Stimulated activated CD8-positive, alpha-beta memory T cell treated with anti-CD3 and anti-CD28 coated beads, Interleukin-12 subunit alpha, Interleukin-12 subunit beta, amount 100 ng/mL, for 1 hour (primary cell): ENCODE data around the gene VWA5B2.

ENCODE experiments used
- DNase-seq: peaks from one replicate; pipeline ENCODE4 v3.0.0-alpha.2; 2020; ENCODE audit warnings: low read depth

The VWA5B2 gene

GRCh38 chr3:184229394-184230080, at the start of gene VWA5B2:
Gene VWA5B2, plus strand, starts transcription at chr3:184229585. Its CDS starts 944 bp downstream, at chr3:184230529.
- peak; percentile 49 for DNase-seq

GRCh38 chr3:184180165-184180564, 49.2 kb upstream of the VWA5B2 start:
- DNase-seq: no peak

GRCh38 chr3:184181596-184181995, 47.8 kb upstream of the VWA5B2 start:
- no peak for DNase-seq

DNA sequence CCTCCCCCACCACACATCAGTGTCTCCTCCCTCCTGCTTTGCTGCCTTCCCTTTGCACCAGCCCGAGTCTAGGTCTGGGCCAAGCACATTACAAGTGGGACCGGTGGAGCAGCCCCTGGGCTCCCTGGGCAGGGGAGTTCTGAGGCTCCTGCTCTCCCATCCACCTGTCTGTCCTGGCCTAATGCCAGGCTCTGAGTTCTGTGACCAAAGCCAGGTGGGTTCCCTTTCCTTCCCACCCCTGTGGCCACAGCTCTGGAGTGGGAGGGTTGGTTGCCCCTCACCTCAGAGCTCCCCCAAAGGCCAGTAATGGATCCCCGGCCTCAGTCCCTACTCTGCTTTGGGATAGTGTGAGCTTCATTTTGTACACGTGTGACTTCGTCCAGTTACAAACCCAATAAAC, 45.7 kb upstream of the VWA5B2 start:
- DNase-seq: no peak

DNA sequence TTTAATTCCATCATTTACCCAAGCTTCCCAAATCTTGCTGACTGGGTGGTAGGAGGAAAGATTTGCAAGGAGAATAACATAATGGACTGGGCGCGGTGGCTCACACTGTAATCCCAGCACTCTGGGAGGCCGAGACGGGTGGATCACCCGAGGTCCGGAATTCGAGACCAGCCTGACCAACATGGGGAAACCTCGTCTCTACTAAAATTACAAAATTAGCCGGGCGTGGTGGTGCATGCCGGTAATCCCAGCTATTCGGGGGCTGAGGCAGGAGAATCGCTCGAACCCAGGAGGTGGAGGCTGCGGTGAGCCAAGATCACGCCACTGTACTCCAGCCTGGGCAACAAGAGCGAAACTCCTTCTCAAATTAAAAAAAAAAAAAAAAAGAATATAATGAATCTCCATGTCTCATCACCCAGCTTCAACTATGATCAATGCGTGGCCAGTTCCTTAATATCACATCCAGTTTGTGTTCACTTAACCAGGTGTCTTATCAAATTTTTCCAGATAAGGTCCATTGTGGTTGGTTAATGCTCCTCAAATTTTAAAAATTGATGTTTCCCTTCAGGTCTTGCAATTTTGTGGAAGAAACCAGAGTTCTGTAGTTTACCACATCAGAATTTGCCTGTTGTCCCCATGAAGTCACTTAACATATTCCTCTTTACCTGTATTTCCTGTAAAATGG, 44.7 kb upstream of the VWA5B2 start:
- DNase-seq: no peak

DNA sequence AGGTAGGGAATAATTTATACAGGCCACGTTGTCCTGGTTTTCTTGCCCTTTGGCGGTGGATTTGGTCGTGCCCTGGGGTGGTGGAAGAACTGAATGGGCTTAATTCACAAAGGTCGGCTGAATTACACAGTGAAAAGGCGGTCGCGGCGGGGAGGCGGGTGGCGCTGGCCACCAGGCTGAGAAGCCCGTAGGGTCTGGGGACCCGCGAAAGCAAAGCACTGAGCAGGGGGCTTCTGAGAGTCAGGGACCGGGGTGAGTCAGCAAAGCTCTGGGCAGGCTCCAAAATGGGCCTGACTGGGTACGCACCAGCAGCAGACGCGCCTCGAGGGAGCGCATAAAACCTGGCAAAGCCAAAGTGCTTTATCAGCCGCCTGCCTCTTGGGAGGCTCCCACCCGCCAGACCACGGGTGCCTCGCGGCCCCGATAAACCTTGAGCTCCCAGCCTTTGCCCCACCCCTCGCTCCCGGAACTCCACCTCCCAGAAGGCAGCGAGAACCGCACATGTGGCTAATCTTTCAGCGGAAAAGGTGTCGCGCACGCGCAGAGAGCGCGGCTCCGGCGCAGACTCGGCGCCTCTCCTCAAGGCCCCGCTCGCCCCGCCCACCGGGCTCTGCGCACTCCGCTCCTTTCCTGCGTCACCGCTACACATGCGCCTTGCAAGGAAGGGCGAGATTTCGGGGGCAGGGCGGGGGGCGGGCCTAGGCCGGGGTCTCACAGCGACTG, 43.8 kb upstream of the VWA5B2 start:
- DNase-seq: peak; percentile 98

- no peak for DNase-seq
Observed at GRCh38 chr3:184186184-184186901, 43.0 kb upstream of the VWA5B2 start, which contains the start of gene ABCF3. Gene ABCF3, plus strand, starts transcription at chr3:184186199. Its CDS starts 9 bp downstream, at chr3:184186208.

GRCh38 chr3:184186902-184187207, 42.5 kb upstream of the VWA5B2 start:
- DNase-seq: no peak

DNA sequence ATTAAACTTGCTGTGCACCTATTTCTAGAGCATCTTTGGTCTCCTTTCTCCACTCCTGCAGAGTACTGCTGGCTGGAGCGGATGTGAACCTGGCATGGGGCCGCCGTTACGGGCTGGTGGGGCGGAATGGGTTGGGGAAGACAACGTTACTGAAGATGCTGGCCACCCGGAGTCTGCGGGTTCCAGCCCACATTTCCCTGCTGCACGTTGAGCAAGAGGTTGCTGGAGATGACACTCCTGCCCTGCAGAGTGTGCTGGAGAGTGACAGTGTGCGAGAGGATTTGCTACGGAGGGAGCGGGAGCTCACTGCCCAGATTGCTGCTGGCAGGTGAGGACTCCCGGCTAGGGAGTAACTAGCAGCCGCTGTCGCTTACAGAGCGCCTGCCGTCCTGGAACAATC, 41.3 kb upstream of the VWA5B2 start:
- no peak for DNase-seq

GRCh38 chr3:184189421-184189820, 40.0 kb upstream of the VWA5B2 start:
- DNase-seq: no peak

GRCh38 chr3:184192889-184193288, 36.5 kb upstream of the VWA5B2 start:
- no peak for DNase-seq

DNA sequence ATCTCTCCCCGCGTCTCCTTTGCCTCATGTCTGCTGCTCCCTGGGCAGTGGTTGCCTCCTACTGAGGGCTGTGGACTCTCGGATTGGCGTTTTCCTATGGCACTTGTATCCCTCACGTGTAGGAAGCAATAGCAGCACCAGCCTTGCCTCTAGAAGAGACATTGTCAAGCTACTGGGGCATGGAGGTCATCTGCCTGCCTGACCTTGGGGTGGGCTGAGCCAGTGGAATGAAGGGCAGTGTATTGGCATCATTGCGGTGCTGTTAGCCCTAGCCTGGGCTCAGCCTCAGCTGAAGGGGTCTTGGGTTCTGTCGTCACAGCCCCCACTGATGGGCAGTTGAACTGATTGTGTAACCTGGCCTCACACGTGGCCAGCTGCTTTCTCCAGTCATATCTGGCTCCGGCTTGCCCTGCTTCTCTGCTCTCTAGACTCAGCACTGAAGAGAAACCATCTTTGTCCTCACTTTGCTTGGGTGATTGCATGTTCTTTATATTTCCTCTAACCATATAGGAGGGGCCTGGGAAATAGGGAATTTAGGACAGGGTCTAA, 35.3 kb upstream of the VWA5B2 start:
- no peak for DNase-seq

DNA sequence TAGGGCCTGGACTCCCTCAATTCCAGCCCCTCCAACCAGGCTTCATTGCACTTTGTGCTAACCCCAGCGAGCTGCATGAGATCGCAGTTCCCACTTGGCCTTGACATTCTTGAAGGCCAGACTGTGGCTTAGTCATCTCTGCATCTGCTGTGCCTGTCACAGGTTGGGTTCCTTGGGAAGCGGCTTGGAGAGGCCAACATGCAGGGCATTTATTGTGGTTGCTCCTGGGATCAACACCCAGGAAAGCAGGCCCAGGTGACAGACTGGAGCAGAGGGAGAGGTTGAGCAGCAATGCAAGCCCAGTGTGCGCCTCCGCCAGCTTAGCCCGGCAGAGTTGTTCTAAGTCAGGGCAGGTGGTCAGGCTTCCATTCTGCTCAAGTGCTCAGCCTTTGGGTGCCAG, 32.8 kb upstream of the VWA5B2 start:
- no peak for DNase-seq

- DNase-seq: no peak
Observed at GRCh38 chr3:184198509-184198908, 30.9 kb upstream of the VWA5B2 start.

- no peak for DNase-seq
Observed at GRCh38 chr3:184200825-184201224, 28.6 kb upstream of the VWA5B2 start.

DNA sequence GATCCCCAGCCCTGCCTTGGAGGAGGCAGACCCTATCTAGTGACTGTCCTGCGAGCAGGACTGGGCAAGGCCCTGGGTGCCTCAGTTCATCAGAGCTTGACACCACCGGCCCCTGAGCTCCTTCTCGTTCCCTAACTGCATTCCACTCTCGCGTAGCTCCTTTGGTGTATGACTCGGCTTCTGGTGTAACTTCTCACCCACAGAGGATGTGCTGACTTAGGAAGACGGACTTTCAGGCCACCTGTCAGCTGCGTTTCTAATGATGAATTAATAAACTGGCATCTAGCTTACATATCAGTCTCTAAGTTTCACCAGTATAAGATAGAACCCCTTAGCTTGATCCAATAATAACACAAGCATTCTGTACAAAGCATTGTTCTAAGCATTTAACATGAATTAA, 25.9 kb upstream of the VWA5B2 start:
- DNase-seq: no peak

GRCh38 chr3:184209146-184209923, 20.1 kb upstream of the VWA5B2 start:
- no peak for DNase-seq

DNA sequence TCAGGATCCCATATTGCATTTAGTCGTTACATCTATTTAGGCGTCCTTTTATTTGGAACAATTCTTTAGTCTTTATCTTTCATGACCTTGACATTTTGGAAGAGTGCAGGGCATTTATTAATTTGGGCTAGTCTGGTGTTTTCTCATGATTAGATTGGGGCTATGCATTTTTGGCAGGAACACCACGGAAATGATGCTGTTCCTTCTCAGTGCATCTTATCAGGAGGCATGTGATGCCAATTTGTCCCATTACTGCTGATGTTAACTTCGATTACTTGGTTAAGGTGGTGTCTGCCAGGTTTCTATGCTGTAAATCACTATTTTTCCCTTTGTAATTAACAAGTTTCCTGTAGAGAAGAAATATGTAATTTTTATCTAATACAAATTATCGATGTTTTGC, 18.1 kb upstream of the VWA5B2 start:
- DNase-seq: no peak

DNA sequence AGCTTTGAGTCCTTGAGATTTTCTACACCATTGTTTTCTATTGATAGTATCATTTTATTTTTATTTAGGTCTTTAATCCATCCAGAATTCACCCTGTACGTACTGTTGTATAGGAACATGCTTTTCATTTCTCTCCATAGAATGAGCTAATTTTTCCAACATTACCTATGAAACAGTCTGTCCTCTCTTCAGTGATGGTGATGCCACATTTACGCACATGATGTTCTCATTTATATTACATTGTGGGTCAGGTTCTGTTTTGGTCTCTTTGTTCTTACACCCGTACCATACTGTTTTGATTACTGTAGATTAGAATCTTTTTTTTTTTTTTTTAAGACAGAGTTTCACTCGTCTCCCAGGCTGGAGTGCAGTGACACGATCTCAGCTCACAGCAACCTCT, 17.7 kb upstream of the VWA5B2 start:
- no peak for DNase-seq

- no peak for DNase-seq
Observed at GRCh38 chr3:184218814-184219213, 10.6 kb upstream of the VWA5B2 start.

DNA sequence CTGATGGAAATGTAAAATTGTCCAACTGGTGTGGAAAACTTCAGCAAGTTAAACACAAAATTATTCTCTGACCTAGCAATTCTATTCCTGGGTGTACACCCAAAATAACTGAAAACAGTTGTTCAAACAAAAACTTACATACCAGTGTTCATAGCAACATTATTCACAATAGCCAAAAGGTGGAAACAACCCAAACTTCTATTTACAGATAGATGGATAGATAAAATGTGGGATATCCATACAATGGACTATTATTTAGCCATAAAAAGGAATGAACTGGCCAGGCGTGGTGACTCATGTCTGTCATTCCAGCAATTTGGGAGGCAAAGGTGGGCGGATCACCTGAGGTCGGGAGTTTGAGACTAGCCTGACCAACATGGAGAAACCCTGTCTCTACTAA, 6.9 kb upstream of the VWA5B2 start:
- DNase-seq: no peak

DNA sequence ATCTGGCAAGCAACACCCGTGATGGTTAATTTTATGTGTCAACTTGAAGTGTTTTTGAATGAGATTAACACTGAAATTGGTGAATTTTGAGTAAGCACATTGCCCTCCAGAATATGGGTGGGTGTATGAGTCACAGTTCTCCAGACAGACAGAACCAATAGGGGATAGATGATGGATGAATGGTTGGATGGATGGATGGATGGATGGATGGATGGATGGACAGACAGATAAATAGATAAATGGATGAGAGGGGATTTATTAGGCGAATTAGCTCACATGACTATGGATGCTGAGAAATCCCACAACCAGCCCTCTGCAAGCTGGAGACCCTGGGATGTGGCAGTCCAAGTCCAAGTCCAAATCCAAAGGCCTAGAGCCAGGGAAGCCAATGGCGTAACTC, 5.4 kb upstream of the VWA5B2 start:
- no peak for DNase-seq
